GM19023 (cell line): Measurements from ENCODE around the gene TPRG1.

Experiments
- ATAC-seq: cut with Tn5 transposase; IDR thresholded peaks from one replicate; pipeline ENCODE4 v1.9.1; 2021; ENCODE audit warnings: mild to moderate bottlenecking, moderate library complexity; ENCODE audit not compliant: unreplicated experiment

TPRG1 gene

DNA sequence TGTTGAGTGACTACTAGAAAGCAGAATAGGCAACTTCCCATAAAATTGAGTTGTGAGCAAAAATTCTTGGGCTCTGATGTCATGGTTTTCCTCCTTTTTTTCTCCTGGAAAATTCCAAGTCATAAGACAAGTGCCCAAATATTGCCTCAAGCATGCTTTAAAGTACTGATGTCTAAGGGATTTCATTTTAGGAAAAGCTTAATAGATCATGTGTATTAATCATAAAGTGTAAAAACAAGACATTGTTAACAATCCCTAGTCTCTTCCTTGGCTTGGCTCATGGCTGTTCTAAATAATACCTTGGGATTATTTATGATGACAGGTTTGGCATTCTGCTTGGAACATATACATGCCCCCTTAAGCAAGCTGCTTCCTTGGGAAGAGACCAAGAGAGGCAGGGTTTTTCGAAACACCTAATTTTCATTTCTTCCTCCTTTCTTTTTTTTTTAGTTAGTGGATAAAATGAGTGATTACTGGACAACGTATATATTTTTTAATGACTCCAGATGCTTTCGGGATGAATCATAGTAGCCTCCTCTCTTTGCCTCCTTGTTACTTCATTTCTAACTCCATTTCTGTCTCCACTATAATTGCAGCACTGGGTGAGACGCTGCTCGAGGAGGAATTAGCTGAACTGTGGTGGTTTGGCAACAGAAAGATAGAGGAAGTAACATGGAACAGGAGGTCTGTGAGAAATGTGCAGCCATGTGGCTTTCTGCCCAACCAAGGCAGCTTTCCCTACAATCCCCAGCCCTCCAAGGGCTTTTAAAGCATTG, 104.9 kb downstream of the TPRG1 start:
- no peak for ATAC-seq

DNA sequence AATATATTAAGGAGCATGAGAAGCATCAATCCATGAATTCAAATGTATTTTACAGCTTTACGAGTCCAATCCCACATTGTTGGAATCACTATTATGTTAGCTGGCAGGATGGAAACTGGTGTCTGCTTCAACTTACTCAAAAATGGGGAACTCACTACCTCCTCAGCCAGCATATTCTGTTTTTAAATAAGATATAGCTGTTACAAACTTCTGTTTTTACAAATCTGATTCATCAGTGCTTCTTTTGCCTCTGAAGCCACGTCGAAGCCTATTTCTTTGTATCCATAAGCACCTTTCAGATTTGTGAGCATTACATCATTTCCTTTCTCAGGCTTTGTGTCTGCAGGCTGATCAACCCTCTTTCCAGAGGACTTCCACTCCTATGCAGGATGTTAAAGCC, 105.9 kb downstream of the TPRG1 start:
- no peak for ATAC-seq

DNA sequence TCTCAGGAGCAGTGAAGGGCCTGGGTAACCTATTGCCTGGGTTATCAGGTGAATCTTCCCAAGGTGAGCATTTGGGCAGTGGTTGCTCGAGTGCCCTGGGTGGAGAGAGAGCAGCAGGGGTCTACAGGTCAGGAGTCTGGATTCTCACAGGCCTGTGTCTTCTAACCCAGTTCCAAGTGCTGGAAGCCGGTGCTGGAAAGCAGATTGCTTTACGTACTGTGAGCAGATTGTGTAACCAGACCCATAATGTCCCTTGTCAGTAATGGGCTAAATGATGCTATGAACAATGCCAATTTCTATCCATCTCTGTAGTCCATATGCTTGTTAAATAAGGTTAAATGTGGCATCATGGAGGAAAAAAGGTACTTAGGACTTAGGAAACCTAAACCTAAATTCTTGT, 106.5 kb downstream of the TPRG1 start:
- no peak for ATAC-seq

DNA sequence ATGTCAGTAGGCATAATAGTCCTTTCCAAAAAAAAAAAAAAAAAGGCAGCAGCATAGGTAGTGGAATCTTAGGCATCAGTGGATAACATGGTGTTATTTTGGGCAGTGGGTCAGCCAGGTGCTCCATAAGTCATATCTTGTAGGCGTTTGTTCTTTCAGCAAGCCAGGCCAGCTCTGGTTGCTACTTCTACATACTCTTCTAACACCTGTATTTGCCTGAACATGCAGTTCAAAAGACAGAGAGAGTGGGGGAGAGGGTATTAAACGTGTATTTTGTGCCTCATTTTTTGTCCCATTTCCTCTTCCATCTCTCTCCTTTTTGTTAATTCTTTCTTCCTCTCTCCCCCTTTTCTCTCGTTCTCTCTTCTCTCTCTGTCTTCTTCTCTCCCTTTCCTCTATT, 110.4 kb downstream of the TPRG1 start:
- no peak for ATAC-seq

DNA sequence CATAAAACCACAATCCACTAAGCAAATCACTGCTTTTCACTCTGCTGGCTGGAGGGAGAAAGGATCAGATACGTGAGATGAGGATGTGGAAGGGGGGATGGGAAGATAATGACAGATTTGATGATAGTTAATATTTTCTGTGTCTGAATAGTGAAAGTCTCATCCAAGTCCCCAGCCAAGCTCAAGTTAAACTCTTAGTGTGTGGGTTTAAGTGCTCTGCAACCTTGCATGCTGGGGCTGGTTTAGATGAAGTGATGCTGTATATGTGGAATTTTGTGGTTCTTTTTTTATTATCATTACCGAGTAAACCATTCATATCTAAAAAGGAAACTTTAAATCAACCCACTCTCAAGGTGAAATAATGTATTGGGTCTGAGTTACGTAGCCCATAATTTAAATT, 111.0 kb downstream of the TPRG1 start:
- ATAC-seq: no peak

DNA sequence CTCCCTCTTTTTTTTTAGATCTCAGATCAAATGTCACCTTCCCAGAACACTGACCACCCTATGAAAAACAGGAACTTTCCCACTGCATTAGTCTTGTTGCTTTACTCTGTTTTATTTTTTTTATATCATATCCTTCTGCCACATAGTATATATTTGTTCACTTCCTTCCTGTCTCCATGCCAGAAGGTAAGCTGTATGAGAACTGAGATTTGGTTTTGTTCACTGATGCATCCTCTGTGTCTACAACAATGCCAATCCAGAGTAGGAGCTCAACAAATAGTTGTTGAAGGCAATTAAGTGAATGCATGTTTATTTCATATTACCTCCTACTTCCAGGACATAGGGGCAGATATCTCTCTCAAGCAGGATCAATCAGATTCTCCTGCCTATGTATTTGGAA, 114.4 kb downstream of the TPRG1 start:
- ATAC-seq: no peak

DNA sequence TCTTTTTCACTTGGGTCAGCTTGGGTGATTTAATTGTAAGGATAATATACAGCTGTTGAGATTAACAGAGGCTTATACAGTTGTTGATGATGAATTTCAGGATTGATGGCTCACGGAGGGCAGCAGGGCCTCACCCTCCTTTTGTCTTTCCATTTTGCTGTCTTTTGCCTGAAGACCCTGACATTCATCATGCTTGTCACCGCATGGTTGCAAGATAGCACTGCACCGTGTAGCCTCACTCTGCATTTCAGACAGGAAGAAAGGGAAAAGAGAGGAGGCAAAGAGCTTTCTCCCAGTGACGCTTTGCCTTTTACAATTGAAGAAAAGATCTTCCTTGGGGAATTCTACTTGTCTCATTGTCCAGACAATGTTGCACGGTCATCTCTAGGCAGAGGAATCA, 115.1 kb downstream of the TPRG1 start:
- no peak for ATAC-seq

DNA sequence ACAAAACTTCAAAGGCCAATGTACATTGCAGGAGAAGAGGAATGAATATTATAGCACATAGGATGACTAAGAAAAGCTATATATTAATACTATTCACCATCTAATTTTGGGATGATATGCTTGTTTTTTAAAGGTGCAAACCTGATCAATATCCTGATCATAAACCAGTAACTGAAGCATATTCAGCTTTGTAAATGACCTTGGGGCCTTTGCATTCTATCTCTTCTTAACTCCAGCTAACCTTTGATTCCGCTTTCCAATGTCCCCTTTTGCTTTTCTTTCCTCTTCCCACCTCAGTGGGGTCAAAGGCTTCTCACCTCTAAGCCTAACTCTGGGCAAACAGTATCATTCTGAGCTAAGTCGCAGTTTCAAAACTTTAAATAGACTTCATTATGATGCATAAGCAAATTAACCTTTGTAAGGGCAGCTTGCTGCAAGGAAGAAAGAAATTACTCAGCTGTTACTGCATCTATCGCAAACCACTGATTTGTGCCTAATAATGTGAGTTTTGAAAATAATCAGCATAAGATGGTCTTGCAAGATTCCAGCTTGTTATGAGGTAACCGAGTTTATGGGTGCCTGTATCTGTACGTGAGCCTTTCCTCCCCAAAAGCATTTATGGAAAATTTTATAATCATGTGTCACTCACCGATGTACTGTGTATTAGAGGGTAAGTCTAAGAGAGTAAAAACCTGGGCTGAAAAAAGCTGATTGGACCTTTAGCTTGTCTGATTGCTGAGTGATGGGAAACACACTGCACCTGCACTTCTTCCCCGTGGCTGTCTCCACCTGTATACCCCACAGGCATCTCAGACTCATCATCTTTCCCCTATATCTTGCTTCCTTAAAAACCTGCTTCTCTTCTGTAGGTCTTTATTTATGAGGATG, 116.8 kb downstream of the TPRG1 start:
- ATAC-seq: peak; percentile 92

DNA sequence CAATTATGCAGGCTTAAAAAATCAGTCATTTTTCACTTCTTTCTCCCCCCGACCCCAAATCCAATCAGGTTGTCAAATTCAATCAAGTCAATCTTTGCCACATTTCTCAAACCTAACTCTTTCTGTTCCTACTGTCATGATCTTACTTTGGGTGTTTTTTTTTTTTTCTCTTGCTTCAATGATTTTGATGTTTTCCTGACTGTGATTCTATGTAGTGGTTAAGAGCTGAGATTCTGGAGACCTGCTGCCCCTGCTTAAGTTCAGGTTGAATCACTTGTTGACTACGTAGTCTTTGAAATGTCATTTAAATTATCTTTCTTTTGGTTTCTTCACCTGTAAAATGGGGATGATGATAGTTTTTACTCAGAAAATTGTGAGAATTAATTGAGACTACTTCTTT, 117.5 kb downstream of the TPRG1 start:
- no peak for ATAC-seq

DNA sequence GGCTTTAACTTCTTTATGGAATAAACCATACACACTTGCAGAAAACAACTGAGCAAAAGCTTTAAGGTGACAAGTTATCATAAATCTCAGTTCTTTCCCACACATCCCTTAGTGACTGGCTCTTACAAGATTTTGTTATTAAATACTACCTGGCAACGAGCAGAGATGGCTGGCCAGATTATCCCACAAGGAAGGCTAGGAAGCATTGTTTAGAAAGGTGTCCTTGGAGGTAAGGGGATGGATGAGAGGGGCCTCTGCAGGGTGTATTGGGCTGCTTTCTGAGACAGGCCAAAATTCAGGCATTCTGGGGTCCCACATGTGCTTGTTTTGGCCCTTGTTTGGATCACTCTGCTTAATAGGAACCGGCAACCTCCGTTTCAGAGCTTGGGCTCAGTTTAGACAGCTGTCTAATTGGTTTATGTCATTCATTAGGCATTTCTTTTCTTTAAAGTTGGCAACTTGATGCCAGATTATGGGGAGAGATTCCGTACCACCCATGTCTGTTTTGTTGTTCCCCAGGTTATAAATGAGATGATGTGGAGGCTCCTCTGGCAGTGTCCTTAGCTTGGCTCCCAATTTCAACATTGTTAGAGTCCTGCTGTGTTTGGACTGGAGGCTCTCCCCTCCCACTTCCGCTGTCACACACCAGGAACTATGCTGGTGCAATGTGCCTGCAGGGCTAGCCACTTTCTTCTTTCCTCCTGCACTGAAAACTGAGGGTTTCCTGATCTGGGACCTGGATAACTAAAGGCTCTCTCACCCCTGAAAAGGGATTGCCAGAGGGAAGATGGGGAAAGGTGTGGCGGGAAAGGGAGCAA, 121.1 kb downstream of the TPRG1 start:
- ATAC-seq: no peak

DNA sequence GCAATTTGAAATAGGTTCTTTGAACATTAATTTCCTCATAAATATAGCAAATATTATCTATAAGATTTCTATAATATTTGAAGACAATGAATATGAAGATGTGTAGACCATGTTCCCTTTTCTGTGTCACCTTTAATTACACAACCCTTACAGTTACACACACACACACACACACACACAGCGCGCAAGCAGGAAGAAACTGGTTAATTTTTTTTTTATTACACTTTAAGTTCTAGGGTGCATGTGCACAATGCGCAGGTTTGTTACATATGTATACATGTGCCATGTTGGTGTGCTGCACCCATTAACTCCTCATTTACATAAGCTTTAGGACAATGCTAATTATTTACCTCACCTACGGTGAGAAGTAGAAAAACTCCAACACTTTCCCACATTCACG, 122.9 kb downstream of the TPRG1 start:
- no peak for ATAC-seq

DNA sequence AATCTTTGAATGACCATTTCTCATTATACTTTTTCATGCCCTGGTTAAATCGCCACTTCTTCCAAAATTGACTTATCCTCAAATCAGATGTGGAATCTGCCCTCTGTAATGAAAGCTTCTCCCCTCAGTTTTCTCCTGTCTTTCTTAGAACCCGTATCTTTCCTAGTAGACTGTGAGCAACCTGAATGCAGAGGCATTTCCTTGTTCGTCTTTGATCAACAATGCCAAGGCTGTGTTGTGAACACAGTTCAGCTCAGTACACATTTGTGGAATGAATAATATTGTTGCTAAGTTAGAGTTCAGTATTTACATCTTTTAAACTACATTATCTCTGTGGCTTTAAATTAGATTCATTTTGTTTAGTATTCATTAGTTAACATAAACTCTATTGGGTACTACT, 123.3 kb downstream of the TPRG1 start:
- no peak for ATAC-seq

DNA sequence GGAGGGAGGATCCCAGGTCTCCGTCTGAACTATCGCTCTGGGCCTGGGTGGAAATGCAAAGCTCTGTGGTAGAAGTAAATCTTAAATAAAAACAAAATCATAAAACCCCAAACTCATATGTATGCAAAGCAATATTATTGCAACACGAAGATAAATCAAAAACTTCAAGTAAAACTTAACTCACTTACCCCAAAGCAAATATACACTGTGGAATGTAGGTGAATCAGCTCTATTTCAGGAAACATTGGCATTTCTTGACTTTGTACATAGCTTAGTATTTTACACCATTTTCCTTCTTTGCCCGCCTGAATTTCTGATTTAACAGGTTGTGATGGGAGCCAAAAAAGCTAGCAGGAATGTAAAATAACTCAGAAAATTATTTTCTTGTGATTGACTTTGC, 126.2 kb downstream of the TPRG1 start:
- ATAC-seq: no peak

DNA sequence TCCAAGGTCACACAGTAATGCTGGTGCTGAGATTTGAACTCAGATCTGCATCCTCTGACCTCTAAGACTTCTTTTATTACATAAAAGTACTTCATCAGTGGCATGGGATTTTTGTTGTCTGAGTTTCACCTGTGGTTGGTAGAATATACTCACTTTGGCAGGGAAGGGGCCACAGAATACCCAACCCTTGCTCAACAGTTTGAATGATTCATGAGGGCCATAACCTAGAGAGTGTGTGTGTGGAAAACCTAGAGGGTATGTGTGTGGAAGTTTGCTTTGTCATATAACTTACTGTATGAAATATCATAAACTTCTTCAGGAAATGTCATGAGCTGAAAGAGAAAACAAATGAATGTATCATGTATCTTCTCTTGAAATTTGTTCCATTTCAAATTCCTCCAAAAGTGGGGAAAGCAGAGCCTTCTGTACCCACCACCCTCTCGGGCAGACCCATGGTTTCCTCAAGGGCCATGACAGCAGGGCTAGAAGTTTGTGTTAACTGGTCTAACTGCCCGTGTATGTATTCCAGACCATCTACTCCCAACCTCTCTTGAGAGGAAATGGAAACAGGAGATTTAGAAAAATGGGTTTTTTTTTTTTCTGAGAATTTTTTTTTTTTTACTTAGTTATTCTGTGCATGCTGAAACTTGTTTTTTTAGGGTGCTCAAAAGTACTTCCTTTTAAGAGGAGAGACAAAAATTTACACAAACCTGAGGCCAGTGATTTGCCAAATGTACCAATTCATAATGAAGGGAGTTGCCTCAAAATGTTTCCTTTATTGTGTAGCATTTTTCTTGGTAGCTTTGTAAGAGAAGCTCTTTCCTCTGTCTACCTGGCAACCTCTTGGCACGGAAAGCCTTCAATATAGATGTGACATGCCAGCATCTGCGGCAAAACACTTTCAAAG, 127.0 kb downstream of the TPRG1 start:
- no peak for ATAC-seq

DNA sequence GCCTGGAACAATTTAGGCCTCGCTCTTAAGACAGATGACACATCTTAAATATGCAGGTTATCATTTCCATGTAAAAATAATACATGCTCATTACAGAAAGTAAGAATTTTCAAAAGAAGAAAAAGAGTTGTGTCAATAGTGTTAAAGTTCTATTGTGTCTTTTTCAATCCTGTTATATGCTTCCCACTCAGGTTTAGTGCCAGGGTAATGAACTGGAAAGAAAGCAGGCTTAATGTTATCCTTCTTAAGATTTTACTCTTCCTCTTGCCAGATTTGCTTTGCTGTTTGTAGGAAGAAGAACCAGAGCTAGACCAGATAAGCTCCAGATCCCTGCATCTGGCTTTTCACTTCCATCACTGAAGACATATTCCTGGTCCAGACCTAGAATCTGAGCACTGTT, 128.6 kb downstream of the TPRG1 start:
- no peak for ATAC-seq

DNA sequence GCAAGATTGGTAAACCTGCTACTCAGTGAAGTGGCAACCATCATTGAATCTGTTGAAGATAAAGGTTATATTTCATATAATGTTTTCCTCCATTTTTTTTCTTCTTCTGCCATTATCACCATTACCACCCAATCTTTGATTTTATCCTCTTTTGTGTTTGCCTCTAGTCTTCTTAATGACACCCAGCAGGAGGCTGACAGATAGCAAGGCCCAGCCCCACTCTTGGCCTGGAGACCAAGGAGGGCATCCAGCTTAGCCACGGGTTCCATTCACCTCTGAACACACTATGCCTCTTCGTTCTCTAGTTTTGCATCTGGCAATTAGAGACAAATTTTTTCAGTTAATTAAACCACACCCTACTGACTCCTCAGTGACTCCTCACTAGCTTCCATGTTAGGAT, 129.7 kb downstream of the TPRG1 start:
- no peak for ATAC-seq

DNA sequence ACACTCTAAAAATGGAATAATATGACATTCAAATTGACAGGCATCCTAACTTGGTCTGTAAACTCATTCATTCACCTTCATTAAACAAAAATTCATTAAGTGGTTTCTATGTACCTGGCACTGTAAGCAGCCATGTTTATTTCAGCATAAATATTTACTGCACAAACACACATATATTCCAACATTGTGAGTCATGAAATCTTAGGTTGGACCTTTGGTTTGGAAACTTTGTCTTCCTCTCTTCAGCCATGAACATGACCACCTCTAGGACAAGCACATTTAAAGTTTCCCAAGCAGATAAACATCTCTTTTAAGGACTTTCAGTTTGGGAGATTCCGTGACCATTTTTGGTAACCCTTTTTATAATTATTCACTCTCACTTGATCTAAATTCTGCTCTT, 131.8 kb downstream of the TPRG1 start:
- ATAC-seq: no peak

DNA sequence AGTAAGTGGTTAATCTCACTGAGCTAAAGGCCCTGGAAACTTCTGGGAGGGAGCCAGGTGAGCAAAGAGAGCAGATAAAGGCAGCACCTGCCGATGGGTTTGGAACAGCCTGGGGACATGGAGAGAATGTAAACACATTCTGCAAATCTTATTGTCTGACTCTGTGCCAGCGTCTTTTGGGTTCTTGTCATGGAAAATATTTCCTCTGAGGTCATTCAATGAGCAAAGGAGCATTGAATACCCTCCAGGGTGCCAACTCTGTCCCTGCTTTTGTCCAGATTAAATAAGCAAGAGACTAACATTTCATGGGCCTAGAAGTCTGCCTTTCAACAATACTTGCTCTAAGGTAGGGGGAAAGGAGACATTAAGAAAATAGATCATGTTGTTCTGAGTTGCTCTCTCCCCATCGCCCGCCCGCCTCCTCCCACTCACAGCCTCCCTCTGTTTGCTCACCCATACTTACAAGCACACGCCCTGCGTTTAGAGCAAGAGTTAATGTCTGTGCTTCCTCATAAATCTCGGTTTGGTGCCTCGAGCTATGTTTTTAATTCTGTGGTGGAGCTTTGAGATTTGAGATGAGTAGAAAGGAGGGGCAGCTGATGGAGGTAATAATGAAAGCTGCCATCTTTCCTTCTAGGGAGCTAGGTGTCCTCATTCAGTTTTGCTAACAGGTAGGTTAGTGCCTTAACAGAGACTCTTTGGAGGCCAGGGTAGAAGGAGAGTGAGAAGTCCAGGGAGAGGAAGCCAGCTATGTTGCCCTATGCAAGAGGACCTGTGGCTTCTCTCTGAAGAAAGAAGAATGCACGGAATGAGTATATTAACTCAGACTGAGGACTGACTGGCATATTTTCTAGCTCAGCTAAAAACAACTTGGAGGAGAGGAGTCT, 132.9 kb downstream of the TPRG1 start:
- no peak for ATAC-seq

DNA sequence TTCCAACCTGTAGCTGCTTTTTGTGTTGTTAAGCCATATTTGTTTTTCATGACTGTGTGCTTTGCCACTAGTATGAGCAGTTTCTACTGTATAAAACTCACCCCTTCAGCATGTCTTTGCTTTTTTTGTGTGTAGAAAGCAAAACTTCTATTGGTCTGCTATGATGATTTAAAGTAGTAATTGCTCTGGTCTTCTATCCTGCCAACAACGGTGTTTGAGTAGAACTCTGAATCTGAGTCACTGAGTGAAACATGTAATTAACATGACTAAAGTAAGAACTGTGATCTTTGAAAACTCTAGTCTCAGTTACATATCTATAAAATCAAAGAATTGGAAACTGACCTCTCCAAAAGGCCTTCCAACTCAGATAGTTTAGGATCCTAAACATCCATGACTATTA, 133.6 kb downstream of the TPRG1 start:
- peak; percentile 52 for ATAC-seq
